Astrocyte (in vitro differentiated cells and primary cell): ENCODE data around the gene PHOSPHO2.

Source experiments
- CTCF ChIP-seq: IDR thresholded peaks from 2 replicates; pipeline ENCODE4 v1.5.1; 2011; ENCODE audit warnings: low read depth, mild to moderate bottlenecking, inconsistent platforms, low read length, moderate library complexity; ENCODE audit not compliant: insufficient read depth
- EZH2 ChIP-seq: IDR thresholded peaks from 2 replicates; pipeline ENCODE4 v1.6.1; 2012; ENCODE audit warnings: mild to moderate bottlenecking, low read length, inconsistent platforms; ENCODE audit not compliant: insufficient read depth

GRCh38 chr2:169721016-169721415 is 26.7 kb downstream of the PHOSPHO2 start:
- TF ChIP-seq CTCF (no peak), EZH2 (no peak)
